PC-3 (cell line): ENCODE measurements around the gene RBM12. TPM values are rescaled to one million over a fixed set of nuclear protein-coding genes. Genes with fewer than 3 reads are reported as not detected.

ENCODE experiments used
- ATAC-seq: fragments of 200-7000 bp; cut with Tn5 transposase; 2 replicates; pipeline ENCODE4 v1.9.1; 2020; ENCODE audit warnings: mild to moderate bottlenecking, moderate library complexity
- BruUV-seq: library from RNA; stranded (reverse); fragments of 400-500 nt; replicated peaks from 2 replicates; lab custom pipeline; 2021; lab: Mats Ljungman, UMichigan
- CTCF ChIA-PET: fragments of 300-600 bp; sonication (Branson Sonifier 250); formaldehyde crosslinking; loops from one replicate; lab custom pipeline; 2022; ENCODE audit warnings: antibody characterized with exemption; lab: Charles Lee
- POLR2A ChIA-PET: fragments of 300-600 bp; sonication (Branson Sonifier 250); formaldehyde crosslinking; loops from one replicate; lab custom pipeline; 2022; ENCODE audit warnings: antibody characterized with exemption; ENCODE audit not compliant: unreplicated experiment; lab: Charles Lee
- DNase-seq: peaks from one replicate; pipeline ENCODE4 v3.0.0-alpha.2; 2015
- H2AFZ ChIP-seq: fragments of 300-600 bp; sonication (generic); 2 replicates; pipeline ENCODE4 v1.6.0; 2016; ENCODE audit warnings: antibody characterized with exemption, low read length
- H3F3A ChIP-seq: fragments of 300-600 bp; sonication (generic); one replicate; pipeline ENCODE4 v1.6.0; 2017; ENCODE audit warnings: antibody characterized with exemption, low read length, control low read depth, mild to moderate bottlenecking; ENCODE audit not compliant: unreplicated experiment
- H3K27ac ChIP-seq: fragments of 300-600 bp; sonication (generic); 2 replicates; pipeline ENCODE4 v1.5.1; 2016; ENCODE audit warnings: mild to moderate bottlenecking, low read length
- H3K27me3 ChIP-seq: fragments of 300-600 bp; sonication (generic); 2 replicates; pipeline ENCODE4 v1.6.1; 2016; ENCODE audit warnings: low read length, mixed read lengths
- H3K36me3 ChIP-seq: fragments of 300-600 bp; sonication (generic); 2 replicates; pipeline ENCODE4 v1.6.1; 2016; ENCODE audit warnings: low read depth, mixed run types, low read length, mixed read lengths
- H3K4me1 ChIP-seq: fragments of 300-600 bp; sonication (generic); 2 replicates; pipeline ENCODE4 v1.5.1; 2016; ENCODE audit warnings: low read length; ENCODE audit not compliant: insufficient read depth
- H3K4me2 ChIP-seq: fragments of 300-600 bp; sonication (generic); 2 replicates; pipeline ENCODE4 v1.6.0; 2016; ENCODE audit warnings: low read length
- H3K4me3 ChIP-seq: fragments of 300-600 bp; sonication (generic); 2 replicates; pipeline ENCODE4 v1.5.1; 2016; ENCODE audit warnings: mild to moderate bottlenecking, low read length, mixed read lengths
- H3K79me2 ChIP-seq: fragments of 300-600 bp; sonication (generic); 2 replicates; pipeline ENCODE4 v1.6.1; 2017; ENCODE audit warnings: low read length, mixed read lengths
- H3K9ac ChIP-seq: fragments of 300-600 bp; sonication (generic); 2 replicates; pipeline ENCODE4 v1.6.0; 2016; ENCODE audit warnings: mild to moderate bottlenecking, low read length
- H3K9me2 ChIP-seq: fragments of 300-600 bp; sonication (generic); replicated peaks from 2 replicates; pipeline ENCODE4 v1.6.1; 2016; ENCODE audit warnings: mixed run types, low read length, mixed read lengths
- H3K9me3 ChIP-seq: fragments of 300-600 bp; sonication (generic); 2 replicates; pipeline ENCODE4 v1.6.1; 2016; ENCODE audit warnings: low read length, mixed read lengths
- H4K20me1 ChIP-seq: fragments of 300-600 bp; sonication (generic); 2 replicates; pipeline ENCODE4 v1.6.1; 2016; ENCODE audit warnings: low read length, mixed read lengths
- EZH2 ChIP-seq: fragments of 300-600 bp; sonication (generic); IDR thresholded peaks from one replicate; pipeline ENCODE4 v1.6.1; 2017; ENCODE audit warnings: antibody characterized with exemption, mild to moderate bottlenecking, low read length; ENCODE audit not compliant: unreplicated experiment
- EZH2phosphoT487 ChIP-seq: fragments of 300-600 bp; sonication (generic); IDR thresholded peaks from 2 replicates; pipeline ENCODE4 v1.6.1; 2018; ENCODE audit warnings: mild to moderate bottlenecking, antibody characterized with exemption, low read length, borderline replicate concordance
- intact Hi-C: fragments of 100-400 bp; cut with micrococcal nuclease; formaldehyde crosslinking; loops from 2 replicates; pipeline ENCODE4 v1.9.0; 2023
- total RNA-seq: library from RNA; depleted of rRNA; stranded (reverse); fragments of >200 nt; gene quantifications from 2 replicates; pipeline ENCODE4 v1.2.3, GENCODE V29; 2014
- TF ChIP-seq, protein P1 (sequence below): fragments of 300-600 bp; sonication (generic); conservative IDR thresholded peaks from 2 replicates; pipeline ENCODE4 v1.5.1; 2017; ENCODE audit warnings: antibody characterized with exemption, low read depth, mild to moderate bottlenecking, low read length

The RBM12 gene
- total RNA-seq, 1 experiment from 2014 or later: 53.6 TPM

DNA sequence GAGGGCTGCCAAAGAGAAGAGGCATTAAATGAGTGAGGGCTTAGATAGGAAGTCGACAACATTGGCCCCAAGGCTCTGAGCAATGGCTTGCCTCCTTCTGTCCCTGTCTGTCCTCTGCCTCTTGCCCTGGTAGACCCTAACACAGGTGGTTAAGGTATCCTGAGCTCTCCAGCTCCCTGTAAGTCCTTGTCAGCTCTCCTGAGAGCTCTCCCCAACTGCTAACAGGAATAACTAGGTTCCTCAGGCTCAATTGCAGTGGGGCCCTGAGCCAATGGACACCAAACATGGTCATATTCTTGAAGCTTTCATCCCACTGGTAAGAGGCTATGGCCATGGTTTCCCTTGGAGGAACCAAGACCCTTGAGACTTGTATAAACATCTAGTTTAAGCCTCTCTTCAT lies 5.0 kb upstream of the RBM12 start:
- Histone ChIP-seq H3K79me2 (peaks cover 4% of the 10 kb centered on the region), H3K4me2 (no peak overlapping the region), H3K27me3 (no peaks in the 10 kb centered on the region), H2AFZ (no peak overlapping the region), H3K9me3 (no peaks in the 10 kb centered on the region), H3F3A (no peaks in the 10 kb centered on the region), H3K36me3 (peaks cover 14% of the 10 kb centered on the region; the same call in 1 of the 2 replicates), H3K9ac (no peak overlapping the region), H3K4me3 (no peak overlapping the region), H3K4me1 (peaks cover 4% of the 10 kb centered on the region), H4K20me1 (no peaks in the 10 kb centered on the region), H3K9me2 (no peaks in the 10 kb centered on the region), H3K27ac (no peak overlapping the region)
- POLR2A ChIA-PET: interaction anchor here (0.7 kb wide), 1 partner anchor 51 kb away, joined by 4 read pairs; no protein-coding TSS in a partner anchor
- CTCF ChIA-PET: no interaction called here
- TF ChIP-seq EZH2phosphoT487 (no peak), EZH2 (no peak)
- TF ChIP-seq, protein P1, sequence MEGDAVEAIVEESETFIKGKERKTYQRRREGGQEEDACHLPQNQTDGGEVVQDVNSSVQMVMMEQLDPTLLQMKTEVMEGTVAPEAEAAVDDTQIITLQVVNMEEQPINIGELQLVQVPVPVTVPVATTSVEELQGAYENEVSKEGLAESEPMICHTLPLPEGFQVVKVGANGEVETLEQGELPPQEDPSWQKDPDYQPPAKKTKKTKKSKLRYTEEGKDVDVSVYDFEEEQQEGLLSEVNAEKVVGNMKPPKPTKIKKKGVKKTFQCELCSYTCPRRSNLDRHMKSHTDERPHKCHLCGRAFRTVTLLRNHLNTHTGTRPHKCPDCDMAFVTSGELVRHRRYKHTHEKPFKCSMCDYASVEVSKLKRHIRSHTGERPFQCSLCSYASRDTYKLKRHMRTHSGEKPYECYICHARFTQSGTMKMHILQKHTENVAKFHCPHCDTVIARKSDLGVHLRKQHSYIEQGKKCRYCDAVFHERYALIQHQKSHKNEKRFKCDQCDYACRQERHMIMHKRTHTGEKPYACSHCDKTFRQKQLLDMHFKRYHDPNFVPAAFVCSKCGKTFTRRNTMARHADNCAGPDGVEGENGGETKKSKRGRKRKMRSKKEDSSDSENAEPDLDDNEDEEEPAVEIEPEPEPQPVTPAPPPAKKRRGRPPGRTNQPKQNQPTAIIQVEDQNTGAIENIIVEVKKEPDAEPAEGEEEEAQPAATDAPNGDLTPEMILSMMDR: no peak
- BruUV-seq: no TSS peak
- intact Hi-C loops: loop anchor here (10.0 kb wide), 1 partner anchor 155 kb away; no protein-coding TSS in a partner anchor
- DNase-seq: no peak
- ATAC-seq: no peak

DNA sequence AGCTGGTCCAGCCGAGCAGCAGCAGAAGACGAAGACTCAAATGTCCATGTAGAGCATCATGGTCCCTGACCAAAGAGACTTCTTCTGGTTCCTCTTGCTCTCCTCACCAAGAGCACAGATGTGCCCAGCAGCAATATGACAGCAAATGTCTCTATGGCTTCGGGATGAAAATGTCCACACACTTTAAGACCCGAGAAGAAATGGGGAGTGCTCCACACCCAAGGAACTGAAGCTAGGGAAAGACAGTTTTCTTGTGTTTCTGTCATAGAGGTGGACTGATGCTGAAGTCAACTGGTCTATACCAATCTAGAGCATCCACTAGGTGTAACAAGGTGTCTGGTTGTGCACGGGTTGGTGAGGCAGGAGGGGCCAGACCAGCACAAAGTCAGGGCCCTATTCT lies 4.5 kb upstream of the RBM12 start:
- POLR2A ChIA-PET: no interaction called here
- no peaks in the 10 kb centered on the region for H3K9me3 ChIP-seq
- H3K4me1 ChIP-seq: peaks cover 4% of the 10 kb centered on the region
- H3K4me3 ChIP-seq: no peak overlapping the region
- TF ChIP-seq EZH2phosphoT487: no peak
- TF ChIP-seq, protein P1: no peak
- no peak for TF ChIP-seq EZH2
- H3F3A ChIP-seq: no peaks in the 10 kb centered on the region
- no peaks in the 10 kb centered on the region for H4K20me1 ChIP-seq
- H3K9me2 ChIP-seq: no peaks in the 10 kb centered on the region
- CTCF ChIA-PET: no interaction called here
- no peak overlapping the region for H3K27ac ChIP-seq
- H3K9ac ChIP-seq: no peak overlapping the region
- no TSS peak for BruUV-seq
- intact Hi-C loops: loop anchor here (10.0 kb wide), 1 partner anchor 154 kb away; no protein-coding TSS in a partner anchor
- ATAC-seq (no peak), DNase-seq (no peak)
- no peaks in the 10 kb centered on the region for H3K27me3 ChIP-seq
- no peak overlapping the region for H3K4me2 ChIP-seq
- peaks cover 9% of the 10 kb centered on the region for H3K79me2 ChIP-seq
- H2AFZ ChIP-seq: no peak overlapping the region
- H3K36me3 ChIP-seq: peaks cover 14% of the 10 kb centered on the region; the same call in 1 of the 2 replicates

DNA sequence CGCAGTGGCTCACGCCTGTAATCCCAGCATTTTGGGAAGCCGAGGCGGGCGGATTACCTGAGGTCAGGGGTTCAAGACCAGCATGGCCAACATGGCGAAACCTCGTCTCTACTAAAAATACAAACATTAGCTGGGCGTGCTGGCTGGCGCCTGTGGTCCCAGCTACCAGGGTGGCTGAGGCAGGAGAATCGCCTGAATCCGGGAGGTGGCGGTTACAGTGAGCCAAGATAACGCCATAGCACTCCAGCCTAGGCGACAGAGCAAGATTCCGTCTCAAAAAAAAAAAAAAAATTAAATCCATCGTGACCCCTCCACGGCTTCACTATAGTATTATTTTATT lies 1.2 kb upstream of the RBM12 start:
- TF ChIP-seq, protein P1: no peak
- intact Hi-C loops: loop anchor here (10.0 kb wide), 1 partner anchor 151 kb away; no protein-coding TSS in a partner anchor

More for the DNA sequence above, 1.2 kb upstream of the RBM12 start:
- H3K9me2 ChIP-seq: no peaks in the 10 kb centered on the region
- no peaks in the 10 kb centered on the region for H3K9me3 ChIP-seq
- H3K79me2 ChIP-seq: peaks cover 42% of the 10 kb centered on the region
- peaks cover 31% of the 10 kb centered on the region for H4K20me1 ChIP-seq
- peaks cover 11% of the 10 kb centered on the region; the same call in 1 of the 2 replicates for H3K36me3 ChIP-seq
- H3F3A ChIP-seq: no peaks in the 10 kb centered on the region
- DNase-seq: no peak
- no peak overlapping the region for H3K4me2 ChIP-seq
- no peak overlapping the region for H3K9ac ChIP-seq
- H3K27ac ChIP-seq: no peak overlapping the region
- no TSS peak for BruUV-seq
- peaks cover 21% of the 10 kb centered on the region for H3K4me1 ChIP-seq
- H2AFZ ChIP-seq: no peak overlapping the region
- ATAC-seq: no peak
- H3K4me3 ChIP-seq: no peak overlapping the region
- ChIA-PET CTCF (no interaction called here), POLR2A (interaction anchor here (0.6 kb wide), 1 partner anchor 17 kb away, joined by 9 read pairs; no protein-coding TSS in a partner anchor)
- no peaks in the 10 kb centered on the region for H3K27me3 ChIP-seq
